Measurements from ENCODE around the gene STAT5B. TPM values are rescaled to one million over a fixed set of nuclear protein-coding genes. Genes with fewer than 3 reads are reported as not detected.

The STAT5B gene
- polyA plus RNA-seq, 1 donor (not counting 4 experiments of a cell fraction or from before 2014, with no cell fraction given), result 16.1 TPM

DNA sequence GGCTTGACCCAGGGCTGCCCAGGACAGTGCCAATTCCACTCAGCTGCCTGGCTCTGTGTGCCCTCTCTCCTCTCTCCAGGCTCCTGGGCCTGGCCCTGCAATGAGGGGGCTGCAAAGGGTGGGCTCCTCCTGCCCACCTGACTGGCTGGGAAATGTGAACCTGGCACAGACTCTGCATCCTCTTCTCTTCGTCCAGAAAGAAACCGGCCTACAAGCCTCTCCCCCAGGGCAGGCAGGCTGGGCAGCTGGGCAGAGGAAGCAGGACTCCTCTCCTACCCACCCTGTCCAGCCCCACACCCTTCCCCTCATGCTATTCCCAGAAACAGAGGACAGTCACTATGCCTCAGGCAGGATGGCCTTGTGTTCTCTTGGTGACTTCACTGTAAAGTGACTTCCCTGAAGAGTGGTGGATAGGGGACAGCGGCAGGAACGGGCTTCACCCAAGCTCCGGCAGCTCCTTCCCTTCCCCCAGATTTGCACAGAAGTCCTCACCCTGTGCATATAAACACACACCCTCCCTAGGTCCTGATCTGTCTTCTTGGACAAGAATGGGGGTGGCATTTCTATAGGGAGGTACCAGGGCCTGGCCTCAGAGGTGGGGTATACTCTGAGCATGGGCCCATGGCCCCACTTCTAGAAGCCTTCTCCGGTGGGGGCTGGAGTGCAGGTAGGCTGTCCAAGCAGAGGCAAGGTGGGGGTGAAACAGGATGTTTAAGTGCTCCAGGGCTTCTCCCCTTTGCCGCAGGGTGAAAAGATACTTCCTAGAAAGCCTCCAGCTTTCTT is 7.2 kb upstream of the STAT5B start:
- H3K4me3 ChIP-seq (ENCODE audit: control insufficient read depth in 2 of 3, extremely low read depth in 1 of 3, insufficient read depth in 2 of 3, low read depth in 1 of 3, low read length in 3 of 3), result no peak overlapping the region
- H2AFZ ChIP-seq (ENCODE audit: control insufficient read depth, low read length), result no peak overlapping the region
- no peaks in the 10 kb centered on the region for H3K36me3 ChIP-seq (ENCODE audit: control insufficient read depth in 2 of 2, extremely low read depth in 1 of 2, insufficient read depth in 2 of 2, low read length in 2 of 2)
- H3K79me2 ChIP-seq (ENCODE audit: control insufficient read depth, insufficient read depth, low read length), result no peaks in the 10 kb centered on the region
- FAIRE-seq, result no peak
- peaks cover 14% of the 10 kb centered on the region for H3K4me1 ChIP-seq (ENCODE audit: control insufficient read depth, extremely low read depth, insufficient read depth, low read length)
- H4K20me1 ChIP-seq (ENCODE audit: control insufficient read depth, extremely low read depth, insufficient read depth, low read length), result no peaks in the 10 kb centered on the region
- dilution Hi-C loops (cut with MboI; ENCODE audit: extremely low pct_ligation_motif_present, low sequenced_read_pairs), result no loop called here
- no peak overlapping the region for H3K27ac ChIP-seq (ENCODE audit: control insufficient read depth, insufficient read depth, low read length)
- no peak overlapping the region for H3K4me2 ChIP-seq (ENCODE audit: control insufficient read depth, extremely low read depth, insufficient read depth, low read depth, low read length)
- DNase-seq (ENCODE audit: low read depth, low spot score), result no peak
- H3K9me1 ChIP-seq (ENCODE audit: control insufficient read depth, extremely low read depth, insufficient read depth, low read length), result no peaks in the 10 kb centered on the region
- H3K9me3 ChIP-seq (ENCODE audit: control insufficient read depth, low read depth, low read length), result no peaks in the 10 kb centered on the region
- no peak for TF ChIP-seq EZH2 (IDR thresholded peaks at IDR 0.05; ENCODE audit: low read length)
- TF ChIP-seq, protein P1, sequence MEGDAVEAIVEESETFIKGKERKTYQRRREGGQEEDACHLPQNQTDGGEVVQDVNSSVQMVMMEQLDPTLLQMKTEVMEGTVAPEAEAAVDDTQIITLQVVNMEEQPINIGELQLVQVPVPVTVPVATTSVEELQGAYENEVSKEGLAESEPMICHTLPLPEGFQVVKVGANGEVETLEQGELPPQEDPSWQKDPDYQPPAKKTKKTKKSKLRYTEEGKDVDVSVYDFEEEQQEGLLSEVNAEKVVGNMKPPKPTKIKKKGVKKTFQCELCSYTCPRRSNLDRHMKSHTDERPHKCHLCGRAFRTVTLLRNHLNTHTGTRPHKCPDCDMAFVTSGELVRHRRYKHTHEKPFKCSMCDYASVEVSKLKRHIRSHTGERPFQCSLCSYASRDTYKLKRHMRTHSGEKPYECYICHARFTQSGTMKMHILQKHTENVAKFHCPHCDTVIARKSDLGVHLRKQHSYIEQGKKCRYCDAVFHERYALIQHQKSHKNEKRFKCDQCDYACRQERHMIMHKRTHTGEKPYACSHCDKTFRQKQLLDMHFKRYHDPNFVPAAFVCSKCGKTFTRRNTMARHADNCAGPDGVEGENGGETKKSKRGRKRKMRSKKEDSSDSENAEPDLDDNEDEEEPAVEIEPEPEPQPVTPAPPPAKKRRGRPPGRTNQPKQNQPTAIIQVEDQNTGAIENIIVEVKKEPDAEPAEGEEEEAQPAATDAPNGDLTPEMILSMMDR (optimal IDR thresholded peaks at IDR 0.05 in 1 of 3, IDR thresholded peaks at IDR 0.05 in 1 of 3, conservative IDR thresholded peaks at IDR 0.05 in 1 of 3; ENCODE audit: extremely low read depth in 1 of 3, insufficient read depth in 2 of 3, low read length in 3 of 3), result no peak
- no peak overlapping the region for H3K9ac ChIP-seq (ENCODE audit: control insufficient read depth, extremely low read depth, insufficient read depth, low read length)
- peaks cover 16% of the 10 kb centered on the region for H3K27me3 ChIP-seq (ENCODE audit: control insufficient read depth, extremely low read depth, insufficient read depth, low read length)

DNA sequence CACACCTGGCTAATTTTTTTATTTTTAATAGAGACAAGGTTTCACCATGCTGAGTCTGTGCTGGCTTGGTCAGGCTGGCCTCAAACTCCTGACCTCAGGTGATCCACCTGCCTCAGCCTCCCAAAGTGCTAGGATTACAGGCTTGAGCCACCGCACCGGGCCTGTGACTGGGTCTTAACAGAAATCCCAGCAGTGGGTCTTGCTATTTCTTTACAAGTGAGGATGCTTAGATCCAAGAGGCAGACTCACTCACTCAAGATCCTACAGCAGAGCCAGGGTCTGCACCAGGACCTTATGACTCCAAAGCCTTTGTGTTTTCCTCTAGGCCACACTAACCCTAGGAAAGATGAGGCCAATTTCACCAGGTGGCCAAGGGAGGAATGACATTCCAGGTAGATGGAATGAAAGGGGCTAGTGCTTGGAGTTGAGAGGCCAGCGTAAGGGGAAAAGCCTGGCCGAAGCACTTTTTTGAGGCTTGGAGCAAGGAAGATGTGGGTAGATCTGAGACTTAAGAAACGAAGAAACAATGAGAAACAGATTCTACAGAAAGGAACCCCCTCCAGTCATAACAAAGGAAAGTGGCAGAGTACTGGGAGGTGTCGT is 6.4 kb upstream of the STAT5B start:
- H3K9me1 ChIP-seq (ENCODE audit: control insufficient read depth, extremely low read depth, insufficient read depth, low read length), result no peaks in the 10 kb centered on the region
- H3K4me2 ChIP-seq (ENCODE audit: control insufficient read depth, extremely low read depth, insufficient read depth, low read depth, low read length), result no peak overlapping the region
- H3K36me3 ChIP-seq (ENCODE audit: control insufficient read depth in 2 of 2, extremely low read depth in 1 of 2, insufficient read depth in 2 of 2, low read length in 2 of 2), result no peaks in the 10 kb centered on the region
- no peaks in the 10 kb centered on the region for H3K79me2 ChIP-seq (ENCODE audit: control insufficient read depth, insufficient read depth, low read length)
- H4K20me1 ChIP-seq (ENCODE audit: control insufficient read depth, extremely low read depth, insufficient read depth, low read length), result no peaks in the 10 kb centered on the region
- H3K9ac ChIP-seq (ENCODE audit: control insufficient read depth, extremely low read depth, insufficient read depth, low read length), result no peak overlapping the region
- H3K9me3 ChIP-seq (ENCODE audit: control insufficient read depth, low read depth, low read length), result no peaks in the 10 kb centered on the region
- TF ChIP-seq, protein P1 (optimal IDR thresholded peaks at IDR 0.05 in 1 of 3, IDR thresholded peaks at IDR 0.05 in 1 of 3, conservative IDR thresholded peaks at IDR 0.05 in 1 of 3; ENCODE audit: extremely low read depth in 1 of 3, insufficient read depth in 2 of 3, low read length in 3 of 3), result peak in 1 of 3 experiments; percentile 7
- no peak for TF ChIP-seq EZH2 (IDR thresholded peaks at IDR 0.05; ENCODE audit: low read length)
- FAIRE-seq, result no peak
- no peak overlapping the region for H3K4me3 ChIP-seq (ENCODE audit: control insufficient read depth in 2 of 3, extremely low read depth in 1 of 3, insufficient read depth in 2 of 3, low read depth in 1 of 3, low read length in 3 of 3)
- no peak overlapping the region for H3K27ac ChIP-seq (ENCODE audit: control insufficient read depth, insufficient read depth, low read length)
- H3K27me3 ChIP-seq (ENCODE audit: control insufficient read depth, extremely low read depth, insufficient read depth, low read length), result peaks cover 7% of the 10 kb centered on the region
- dilution Hi-C loops (cut with MboI; ENCODE audit: extremely low pct_ligation_motif_present, low sequenced_read_pairs), result no loop called here
- H2AFZ ChIP-seq (ENCODE audit: control insufficient read depth, low read length), result no peak overlapping the region
- H3K4me1 ChIP-seq (ENCODE audit: control insufficient read depth, extremely low read depth, insufficient read depth, low read length), result peaks cover 10% of the 10 kb centered on the region
- no peak for DNase-seq (ENCODE audit: low read depth, low spot score)

Measured in keratinocyte (primary cell).